Erythroblast (primary cell): ENCODE data around the gene LLGL2.

Source experiments
- GATA1 ChIP-seq: IDR thresholded peaks from 2 replicates; pipeline ENCODE4 v1.6.1; 2011; ENCODE audit warnings: low read depth, mild to moderate bottlenecking, control low read depth, low read length, moderate library complexity
- POLR2A ChIP-seq: IDR thresholded peaks from 2 replicates; pipeline ENCODE4 v1.6.1; 2011; ENCODE audit warnings: mild to moderate bottlenecking, low read length

- TF ChIP-seq POLR2A (no peak), GATA1 (no peak)
These were observed 31.9 kb upstream of the LLGL2 start for GRCh38 chr17:75493476-75494129.
